Activated CD4-positive, alpha-beta T cell treated with anti-CD3 and anti-CD28 coated beads, Interleukin-2, amount 50 U/mL, for 16 hours (primary cell): ENCODE data around the gene ZNF775.
"Not testable (repeated sequence)": the region's sequence is repeated elsewhere in the genome, so short reads cannot be mapped to it uniquely, and the experiment has no call there.

Experiments
- DNase-seq: peaks from one replicate; pipeline ENCODE4 v3.0.0-alpha.2; 2020

The ZNF775 gene

DNA sequence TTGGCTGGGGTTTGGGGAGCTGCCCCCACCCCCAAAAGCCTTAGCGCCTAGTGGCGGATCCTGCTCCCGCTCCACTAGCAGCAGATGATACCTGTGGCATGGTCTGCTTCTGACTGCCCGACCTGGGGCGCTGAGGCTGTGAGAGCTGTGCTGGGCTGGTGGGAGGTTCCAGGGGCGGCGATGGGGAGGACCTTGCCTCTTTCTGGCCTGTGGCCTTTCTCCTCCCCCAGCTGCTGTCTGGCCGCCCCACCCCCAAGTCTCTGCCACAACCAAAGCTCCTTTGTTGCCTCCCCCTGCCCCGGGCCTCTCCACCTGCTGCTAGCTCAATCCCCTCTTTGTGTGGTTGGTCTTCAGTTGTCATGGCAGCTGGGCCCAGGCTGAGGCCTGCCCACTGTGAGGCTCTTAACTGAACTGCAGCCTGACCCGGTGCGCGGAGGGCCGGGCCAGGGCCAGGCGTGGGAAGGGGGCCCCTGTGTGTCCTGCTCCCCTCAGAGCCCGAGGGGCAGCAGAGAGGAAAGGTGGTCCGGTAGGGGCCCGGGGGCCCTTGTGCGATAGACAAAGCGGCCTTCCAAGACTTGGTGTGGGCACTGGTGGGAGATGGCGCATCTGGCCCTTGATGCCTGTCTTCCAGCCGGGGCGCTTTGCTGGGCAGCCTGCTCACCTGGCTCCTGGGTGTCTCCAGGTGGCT, 4.7 kb downstream of the ZNF775 start:
- no peak for DNase-seq

- no peak for DNase-seq
These were observed 5.5 kb downstream of the ZNF775 start for GRCh38 chr7:150384406-150385301.

- no peak for DNase-seq
These were observed 6.2 kb downstream of the ZNF775 start for GRCh38 chr7:150385302-150385723.

DNA sequence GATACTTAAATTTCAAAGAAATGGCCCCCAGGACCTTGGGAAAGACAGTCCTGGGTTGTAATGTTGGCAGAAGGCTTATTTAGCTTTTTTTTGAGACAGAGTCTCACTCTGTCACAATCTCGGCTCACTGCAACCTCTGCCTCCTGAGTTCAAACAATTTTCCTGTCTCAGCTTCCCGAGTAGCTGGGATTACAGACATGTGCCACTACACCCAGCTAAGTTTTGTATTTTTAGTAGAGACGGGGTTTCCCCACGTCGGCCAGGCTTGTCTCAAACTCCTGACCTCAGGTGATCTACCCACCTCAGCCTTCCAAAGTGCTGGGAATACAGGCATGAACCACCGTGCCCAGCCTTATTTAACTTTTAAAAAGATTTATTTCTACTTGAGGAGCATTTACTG, 6.8 kb downstream of the ZNF775 start:
- DNase-seq, result not testable (repeated sequence)

GRCh38 chr7:150388306-150388705, 9.2 kb downstream of the ZNF775 start:
- DNase-seq, result no peak

GRCh38 chr7:150388709-150389531, 9.8 kb downstream of the ZNF775 start:
- DNase-seq, result no peak

GRCh38 chr7:150389532-150389816, 10.3 kb downstream of the ZNF775 start:
- no peak for DNase-seq

GRCh38 chr7:150390205-150390604, 11.1 kb downstream of the ZNF775 start:
- DNase-seq, result no peak

DNA sequence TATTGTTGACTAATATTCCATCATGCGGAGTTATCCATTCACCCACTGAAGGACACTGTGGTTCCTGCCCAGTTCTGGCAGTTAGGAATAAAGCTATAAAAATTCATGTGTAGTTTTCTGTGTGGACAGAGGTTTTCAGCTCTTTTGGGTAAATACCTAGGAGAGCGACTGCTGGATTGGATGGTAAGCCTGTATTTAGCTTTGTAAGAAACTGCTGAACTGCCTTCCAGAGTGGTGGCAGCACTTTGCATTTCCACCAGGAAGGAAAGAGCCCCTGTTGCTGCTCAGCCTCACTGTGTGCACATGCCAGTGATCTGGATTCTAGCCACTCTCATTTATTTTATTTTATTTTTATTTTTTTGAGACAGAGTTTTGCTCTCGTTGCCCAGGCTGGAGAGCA, 14.2 kb downstream of the ZNF775 start:
- no peak for DNase-seq

- DNase-seq, result no peak
These were observed 17.3 kb downstream of the ZNF775 start for GRCh38 chr7:150396426-150396825.

- no peak for DNase-seq
These were observed 17.7 kb downstream of the ZNF775 start for GRCh38 chr7:150396851-150397260.

DNA sequence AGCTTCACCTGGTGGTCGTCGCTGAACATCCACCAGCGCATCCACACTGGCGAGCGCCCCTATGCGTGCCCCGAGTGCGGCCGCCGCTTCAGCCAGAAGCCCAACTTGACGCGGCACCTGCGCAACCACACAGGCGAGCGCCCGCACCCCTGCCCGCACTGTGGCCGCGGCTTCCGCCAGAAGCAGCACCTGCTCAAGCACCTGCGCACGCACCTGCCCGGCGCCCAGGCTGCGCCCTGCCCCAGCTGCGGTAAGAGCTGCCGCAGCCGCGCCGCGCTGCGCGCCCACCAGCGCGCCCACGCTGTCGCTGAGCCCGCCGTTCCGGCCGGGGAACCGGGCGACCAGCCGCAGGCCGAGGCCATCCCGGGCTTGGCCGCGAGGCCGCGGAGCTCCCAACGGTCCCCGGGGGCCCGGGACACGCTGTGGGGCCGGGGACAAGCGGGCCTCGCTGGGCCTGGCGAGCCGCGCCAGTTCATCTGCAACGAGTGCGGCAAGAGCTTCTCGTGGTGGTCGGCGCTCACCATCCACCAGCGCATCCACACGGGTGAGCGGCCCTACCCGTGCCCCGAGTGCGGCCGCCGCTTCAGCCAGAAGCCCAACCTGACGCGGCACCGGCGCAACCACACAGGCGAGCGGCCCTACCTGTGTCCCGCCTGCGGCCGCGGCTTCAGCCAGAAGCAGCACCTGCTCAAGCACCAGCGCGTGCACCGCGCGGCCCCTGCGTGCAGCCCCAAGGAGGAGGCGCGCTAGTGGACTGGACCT, 18.4 kb downstream of the ZNF775 start:
- no peak for DNase-seq

DNA sequence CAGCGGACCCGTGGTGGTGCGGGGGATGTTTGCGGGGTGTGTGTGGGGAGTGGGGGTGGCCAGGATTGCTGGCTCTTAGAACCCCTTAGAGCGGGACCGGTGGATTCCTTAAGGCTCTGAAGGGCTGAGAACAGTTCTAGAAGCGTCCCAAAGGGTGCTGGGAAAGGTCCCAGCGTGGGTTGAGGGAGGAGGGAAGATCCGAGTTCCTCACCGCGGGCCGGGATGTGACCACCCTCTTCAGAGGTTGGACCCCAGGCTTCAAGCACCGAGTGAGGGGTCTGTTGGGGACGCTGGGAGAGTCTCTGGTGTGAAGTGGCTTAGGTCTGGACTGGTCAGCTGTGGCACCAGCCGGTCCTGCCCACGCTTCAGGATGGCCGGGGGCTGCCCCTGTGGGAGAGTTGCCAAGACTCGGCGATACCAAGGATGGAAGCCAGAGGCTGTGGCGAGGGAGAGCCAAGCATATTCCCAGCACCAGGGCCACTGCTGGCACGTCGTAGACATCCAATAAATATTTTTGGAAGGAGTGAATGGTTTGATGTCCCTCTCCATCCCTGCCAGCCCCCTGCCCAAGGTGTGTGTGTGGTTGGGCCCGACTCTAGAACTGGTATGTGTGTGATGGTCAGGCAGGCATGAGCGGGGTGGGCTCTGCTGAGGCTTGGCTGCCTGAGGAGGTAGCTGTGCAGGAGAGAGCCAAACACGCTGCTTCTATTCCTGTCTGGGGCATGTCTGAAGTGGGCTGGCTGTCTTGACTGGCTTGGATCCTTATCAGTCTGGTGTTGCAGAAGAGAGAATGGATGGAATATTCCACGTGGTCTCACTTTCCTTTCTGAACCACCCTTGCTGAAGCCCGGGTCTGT, 19.2 kb downstream of the ZNF775 start:
- no peak for DNase-seq

GRCh38 chr7:150398965-150399320, 19.8 kb downstream of the ZNF775 start:
- no peak for DNase-seq

- no peak for DNase-seq
These were observed 20.4 kb downstream of the ZNF775 start for GRCh38 chr7:150399421-150400007.

DNA sequence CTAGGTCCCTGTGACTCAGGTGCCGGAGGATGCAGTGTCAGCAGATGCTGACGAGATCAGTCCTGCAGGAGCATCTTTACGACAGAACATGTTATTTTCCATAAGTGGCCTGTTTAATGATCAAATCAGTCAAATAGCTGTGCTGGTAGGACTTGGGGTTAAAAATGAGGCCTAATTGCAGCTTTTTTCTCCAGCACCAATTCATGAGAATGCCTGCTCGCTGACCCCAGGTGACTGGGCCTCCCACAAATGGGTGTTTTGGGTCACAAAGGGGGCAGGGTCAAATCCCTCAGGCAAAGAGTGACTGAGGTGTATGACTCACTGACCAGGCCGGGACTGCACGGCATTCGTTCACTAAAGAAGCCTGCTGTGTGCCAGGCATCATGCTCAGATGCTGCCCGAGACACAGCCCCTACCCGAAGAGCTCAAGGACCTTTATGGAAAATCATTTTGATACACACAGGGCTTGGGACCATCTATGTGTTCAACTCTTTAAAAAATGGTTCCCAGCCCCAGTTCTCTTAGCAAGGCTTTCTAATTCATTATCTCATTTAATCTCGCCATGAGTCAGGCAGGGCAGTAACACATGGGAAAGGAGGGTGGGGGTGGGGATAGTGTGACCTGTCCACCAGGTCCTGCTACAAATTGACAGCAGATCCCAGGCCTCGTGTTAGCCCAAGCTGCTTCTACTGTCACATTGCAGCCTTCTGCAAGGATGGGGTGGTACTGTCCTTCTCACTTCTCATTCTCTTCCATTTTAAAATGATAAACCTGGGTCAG, 21.1 kb downstream of the ZNF775 start:
- no peak for DNase-seq

DNA sequence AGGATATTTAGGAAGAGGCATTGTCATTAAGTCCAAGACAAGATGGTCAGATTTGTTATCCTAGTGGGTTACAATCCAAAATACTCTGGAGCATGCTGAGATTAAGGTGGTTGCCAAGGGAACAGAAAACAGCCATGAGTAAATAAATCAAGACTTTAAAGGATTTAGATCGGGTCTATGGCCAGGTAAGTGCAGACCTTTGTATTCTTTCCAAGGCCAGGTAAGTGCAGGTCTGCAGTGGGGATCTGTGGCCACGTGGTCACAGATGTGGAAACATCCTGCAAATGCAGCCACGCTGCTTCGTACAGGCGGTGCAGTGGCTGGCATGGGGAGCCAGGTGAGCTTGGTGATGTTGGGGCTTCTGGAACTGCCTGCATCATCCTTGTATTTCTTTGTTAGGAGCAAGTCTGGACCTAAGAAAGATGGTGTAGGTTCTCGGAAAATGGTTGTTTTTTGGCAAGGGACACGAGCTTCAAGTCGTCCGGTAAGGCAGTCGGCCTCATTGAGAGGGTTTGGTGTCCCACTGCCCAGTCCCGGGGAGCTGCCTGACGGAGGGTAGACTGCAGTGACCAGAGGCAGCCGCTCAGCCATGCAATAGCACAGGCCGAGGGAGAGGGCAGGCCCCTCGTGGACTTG, 21.8 kb downstream of the ZNF775 start:
- no peak for DNase-seq

- DNase-seq, result no peak
These were observed 22.3 kb downstream of the ZNF775 start for GRCh38 chr7:150401424-150401790.

DNA sequence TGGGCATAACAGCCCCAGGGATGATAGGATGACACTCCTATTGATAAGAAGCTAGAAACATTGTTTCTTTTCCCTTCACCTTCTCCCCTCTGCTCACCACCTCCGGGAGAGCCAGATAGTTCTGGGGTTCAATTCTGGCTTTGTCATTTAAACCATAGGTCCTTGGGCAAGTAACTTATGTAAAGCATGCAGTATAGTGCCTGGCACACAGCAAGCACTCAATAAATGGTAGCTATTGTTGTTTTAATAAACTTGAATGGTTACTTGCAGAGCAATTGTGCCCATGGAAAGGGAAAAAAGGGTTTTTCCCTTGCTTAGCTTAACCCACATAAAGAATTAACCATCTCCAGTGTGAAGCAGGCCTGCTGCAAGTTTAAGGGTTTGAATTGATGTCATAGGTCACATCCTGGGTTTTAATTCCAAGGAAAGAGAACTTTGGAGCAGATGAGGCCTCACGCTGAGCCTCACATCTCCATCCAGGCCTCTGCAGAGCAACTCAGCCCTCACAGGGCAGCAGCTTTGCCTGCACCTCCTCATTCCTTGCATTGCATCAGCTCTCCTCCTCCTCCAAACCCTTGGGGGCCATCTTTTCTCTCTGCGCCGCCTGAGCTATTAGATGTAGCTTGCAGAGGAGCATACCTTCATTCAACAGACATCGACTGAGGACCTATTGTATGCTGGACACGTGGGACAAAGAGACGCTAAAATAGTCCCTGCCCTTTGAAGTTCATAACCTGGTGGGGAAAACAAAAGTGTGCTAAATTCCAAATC, 22.9 kb downstream of the ZNF775 start:
- no peak for DNase-seq
